SH-SY5Y (cell line): Measurements from ENCODE around the gene STK26.

Source experiments
- GATA2 ChIP-seq: IDR thresholded peaks from 2 replicates; pipeline ENCODE4 v1.6.1; 2011; ENCODE audit warnings: mild to moderate bottlenecking, low read depth, low read length
- GATA3 ChIP-seq: IDR thresholded peaks from 2 replicates; pipeline ENCODE4 v1.6.1; 2011; ENCODE audit warnings: low read depth, mild to moderate bottlenecking, low read length, moderate library complexity

DNA sequence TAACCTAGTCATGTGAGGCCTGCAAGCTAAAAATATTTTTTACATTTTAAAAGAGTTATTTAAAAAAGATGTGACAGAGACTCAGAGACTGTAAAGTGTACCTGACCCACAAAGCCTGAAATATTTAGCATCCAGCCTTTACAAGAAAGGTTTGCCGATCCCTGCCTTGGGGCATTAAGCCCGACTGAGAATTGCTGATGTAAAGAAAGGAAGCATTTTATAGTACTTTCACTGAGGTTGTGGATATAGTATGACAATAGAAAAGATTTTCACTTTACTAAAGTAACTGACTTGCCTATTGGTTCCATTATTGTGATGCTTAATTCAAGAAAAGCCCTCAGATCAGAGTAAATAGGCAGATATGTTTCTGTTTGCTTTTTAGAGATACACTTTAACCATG is 17.0 kb downstream of the STK26 start:
- TF ChIP-seq GATA2 = no peak
- TF ChIP-seq GATA3 = no peak
